Heart left ventricle (tissue), 13 donors: ENCODE data around the gene TAS2R60.

Experiments used
- POLR2A ChIP-seq, 2 donors: fragments of 450-650 bp; IDR thresholded peaks; one replicate each; pipeline ENCODE4 v1.6.1; 2017; ENCODE audit warnings: antibody characterized with exemption in 2 of 2, mild to moderate bottlenecking in 2 of 2, moderate library complexity in 2 of 2
- TF ChIP-seq, protein P1 (sequence below), 12 donors: fragments of 200-600 bp; sonication (generic) in 4 of 12; IDR thresholded peaks; one replicate each; pipeline versions ENCODE4 v1.5.0 to v1.8.0; 2018 to 2022; ENCODE audit warnings: antibody characterized with exemption in 12 of 12, mild to moderate bottlenecking in 5 of 12
- donor health status: ischemic (EF 13 %, LVEDD 7.1; RV severe dilation, severe dysfunction).
- donor health status: DM: no; HTN: yes; CAD: no.
- donor health status: DM: no; HTN: no; CAD: no.
- donor health status: ischemic (EF 25% LVEDD 6.9; RV normal size, moderate dysfunction).
- donor health status: ischemic (EF 25% LVEDD 5.7; RV mildly dilated, moderate dysfunction).
- donor health status: ischemic (EF 35%, LVEDD 5.7; RV mildly dilated, moderate dysfunction).
- donor health status: nonischemic (EF 11% LVEDD 7.7; RV severe dilation, severe dysfunction).
- donor health status: DM: yes; HTN: yes; CAD: no.
- donor health status: PGD.
- donor health status: ischemic (EF 29% LVEDD 5.4; RV normal size, mild dysfunction).
- donor health status: nonischemic (EF 23%, LVEDD 6.1; RV moderate dilation, normal function).

DNA sequence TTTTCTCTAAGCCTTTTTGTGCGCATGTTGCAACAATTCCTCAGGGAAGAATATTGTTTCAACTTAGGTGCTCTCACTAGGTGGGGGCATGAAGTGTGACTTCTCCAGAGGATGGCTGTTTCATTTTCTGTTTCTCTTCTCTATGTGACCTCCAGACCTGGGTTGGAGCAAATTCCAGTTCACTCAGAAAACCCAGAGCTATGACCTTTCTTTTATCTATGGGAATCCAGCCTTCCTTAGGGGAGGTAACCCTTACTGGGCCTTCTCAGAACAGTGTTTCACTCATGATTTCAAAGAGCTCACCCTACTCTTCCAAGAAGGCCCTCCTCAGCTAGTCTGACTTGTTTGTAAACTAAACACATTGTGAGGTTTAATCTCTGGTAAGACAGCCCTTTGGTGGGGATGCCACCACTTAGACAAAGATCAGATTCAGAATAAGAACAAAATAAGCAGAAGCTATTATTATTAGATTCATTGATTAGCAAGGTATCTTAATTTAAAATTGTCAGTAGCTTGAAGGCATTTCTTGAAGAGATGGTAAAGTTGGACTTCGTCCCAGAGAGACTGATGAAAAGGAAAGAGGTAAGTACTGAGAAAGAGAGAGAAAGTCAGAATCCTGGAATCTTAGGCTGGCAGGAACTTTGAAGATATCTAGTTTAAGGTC is 16.6 kb upstream of the TAS2R60 start:
- TF ChIP-seq, protein P1, sequence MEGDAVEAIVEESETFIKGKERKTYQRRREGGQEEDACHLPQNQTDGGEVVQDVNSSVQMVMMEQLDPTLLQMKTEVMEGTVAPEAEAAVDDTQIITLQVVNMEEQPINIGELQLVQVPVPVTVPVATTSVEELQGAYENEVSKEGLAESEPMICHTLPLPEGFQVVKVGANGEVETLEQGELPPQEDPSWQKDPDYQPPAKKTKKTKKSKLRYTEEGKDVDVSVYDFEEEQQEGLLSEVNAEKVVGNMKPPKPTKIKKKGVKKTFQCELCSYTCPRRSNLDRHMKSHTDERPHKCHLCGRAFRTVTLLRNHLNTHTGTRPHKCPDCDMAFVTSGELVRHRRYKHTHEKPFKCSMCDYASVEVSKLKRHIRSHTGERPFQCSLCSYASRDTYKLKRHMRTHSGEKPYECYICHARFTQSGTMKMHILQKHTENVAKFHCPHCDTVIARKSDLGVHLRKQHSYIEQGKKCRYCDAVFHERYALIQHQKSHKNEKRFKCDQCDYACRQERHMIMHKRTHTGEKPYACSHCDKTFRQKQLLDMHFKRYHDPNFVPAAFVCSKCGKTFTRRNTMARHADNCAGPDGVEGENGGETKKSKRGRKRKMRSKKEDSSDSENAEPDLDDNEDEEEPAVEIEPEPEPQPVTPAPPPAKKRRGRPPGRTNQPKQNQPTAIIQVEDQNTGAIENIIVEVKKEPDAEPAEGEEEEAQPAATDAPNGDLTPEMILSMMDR (IDR thresholded peaks at IDR 0.05): no peak
- no peak for TF ChIP-seq POLR2A (IDR thresholded peaks at IDR 0.05)
